HG02642 (cell line): ENCODE data around the gene ZNF318.

Experiments
- ATAC-seq: cut with Tn5 transposase; IDR thresholded peaks from one replicate; pipeline ENCODE4 v1.9.1; 2021; ENCODE audit warnings: mild to moderate bottlenecking; ENCODE audit not compliant: unreplicated experiment, poor library complexity

ZNF318 gene

DNA sequence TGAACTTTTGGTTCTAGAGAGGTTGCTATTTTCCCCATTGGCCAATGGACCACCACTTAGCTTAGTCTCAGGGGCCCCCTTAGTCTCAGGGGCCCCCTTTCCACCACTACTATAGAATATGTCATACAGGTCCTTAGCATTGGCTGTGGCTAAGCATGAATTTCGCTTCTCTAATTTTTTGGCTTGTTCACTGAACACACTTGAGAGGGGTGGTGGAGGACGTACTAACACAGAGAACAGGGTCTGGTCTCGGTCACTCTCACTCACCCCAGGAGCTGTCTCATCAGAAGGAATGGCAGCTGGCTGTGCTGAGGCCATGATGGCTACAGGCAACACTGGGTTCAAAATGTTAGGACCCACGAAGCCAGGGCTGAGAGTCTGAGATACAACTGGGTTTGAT lies 30.3 kb downstream of the ZNF318 start:
- peak; percentile 82 for ATAC-seq

DNA sequence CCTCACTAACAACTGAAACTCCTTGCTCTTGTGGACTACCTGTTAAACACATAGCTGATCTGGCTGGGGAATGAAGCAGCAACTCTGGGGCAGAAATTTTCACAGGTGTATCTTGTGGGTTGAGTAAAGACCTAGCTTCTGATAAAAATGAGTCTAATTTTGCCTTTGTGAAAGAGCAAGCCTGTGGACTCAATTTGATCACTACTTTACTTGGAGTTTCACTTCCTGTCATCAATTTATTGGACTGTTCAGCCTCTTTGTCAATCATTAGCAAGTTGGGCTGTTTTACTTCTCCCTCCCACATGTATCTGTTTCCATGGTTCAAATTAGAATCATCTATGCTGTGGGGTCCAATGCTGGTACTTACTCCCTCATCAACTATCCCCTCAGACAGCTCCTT lies 31.2 kb downstream of the ZNF318 start:
- peak; percentile 45 for ATAC-seq

DNA sequence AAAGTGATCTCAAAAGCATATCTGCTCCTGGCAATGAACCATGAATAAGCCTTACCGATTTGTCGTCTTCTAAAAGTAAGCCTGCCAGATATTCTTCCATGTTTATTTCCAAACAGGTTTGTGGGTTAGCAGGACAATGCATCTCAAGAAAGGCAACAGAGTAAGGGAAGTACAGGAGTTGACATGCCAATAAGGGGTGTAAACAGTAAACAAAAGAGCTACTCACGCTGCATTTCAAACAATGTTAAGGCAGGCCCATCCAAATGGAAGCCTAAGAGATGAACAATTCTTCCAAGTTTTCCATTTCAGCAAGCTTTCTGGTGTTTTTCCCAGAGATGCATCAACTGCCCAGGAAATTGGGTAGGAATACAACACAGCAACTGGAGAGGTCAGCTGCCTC lies 33.1 kb downstream of the ZNF318 start:
- ATAC-seq: no peak

DNA sequence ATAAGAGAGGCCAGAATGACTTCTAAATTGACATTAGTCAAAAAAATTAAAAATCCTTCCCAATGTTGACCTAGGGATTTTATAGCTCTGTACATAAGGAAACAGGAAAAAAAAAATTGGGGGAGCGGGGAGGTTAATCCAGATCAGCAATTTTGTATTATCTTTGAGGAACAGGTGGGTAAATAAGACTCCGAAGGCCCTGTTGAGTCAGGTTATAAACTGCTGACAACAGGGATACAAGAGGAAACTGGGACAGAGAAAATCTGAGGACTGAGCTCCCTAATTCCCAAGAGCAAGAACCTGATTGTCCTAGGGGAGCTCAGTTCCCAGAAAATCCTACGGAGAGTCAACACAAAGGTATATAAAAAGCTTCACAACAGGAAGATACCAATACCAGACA lies 34.0 kb downstream of the ZNF318 start:
- ATAC-seq: no peak

DNA sequence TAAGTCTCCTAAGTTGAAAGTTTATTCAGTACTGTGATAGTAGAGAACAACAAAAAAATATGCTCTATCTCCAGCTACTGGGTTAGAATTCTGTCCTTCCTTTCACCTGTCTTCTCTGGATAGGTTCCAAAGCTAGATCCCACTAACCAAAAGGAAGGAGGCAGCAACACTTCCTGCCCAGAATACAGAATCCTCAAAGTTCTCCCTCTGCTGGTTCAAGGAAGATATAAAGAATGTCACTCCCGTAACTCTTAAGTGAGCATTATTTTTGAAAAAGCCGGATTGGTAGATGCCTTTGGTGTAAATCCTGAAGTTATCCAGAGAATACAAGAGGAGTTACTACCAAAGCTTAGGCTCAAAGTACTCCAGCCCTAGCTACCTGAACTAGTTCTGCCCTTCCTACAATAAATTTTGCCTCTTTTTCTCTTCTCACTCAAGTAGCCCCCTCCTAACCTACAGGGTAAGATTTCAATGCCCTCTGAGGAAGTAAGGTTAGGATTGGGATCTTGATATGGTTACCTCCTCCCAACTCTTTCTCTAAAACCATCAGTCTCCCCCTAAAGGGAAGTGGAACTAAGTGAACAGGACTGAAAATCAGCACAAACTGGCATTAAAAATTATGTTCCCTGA lies 34.9 kb downstream of the ZNF318 start:
- no peak for ATAC-seq

DNA sequence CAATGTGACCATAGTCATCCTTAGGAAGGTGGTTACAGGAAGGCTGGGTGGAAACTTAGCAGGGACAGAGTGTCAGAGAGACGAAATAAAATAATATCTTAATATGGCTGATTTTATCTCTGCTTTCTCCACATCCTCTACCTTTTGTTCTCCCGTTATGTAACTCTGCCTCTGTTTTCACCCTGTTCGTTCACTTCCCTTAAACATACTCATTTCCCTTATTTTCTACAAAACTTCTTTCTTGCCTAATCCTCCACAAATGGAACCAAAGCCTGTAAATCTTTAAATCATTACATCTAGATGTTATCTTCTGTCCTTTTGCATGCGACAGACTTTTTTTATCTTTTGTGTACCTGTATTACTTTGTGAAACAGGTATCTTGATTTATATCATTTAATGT lies 37.6 kb downstream of the ZNF318 start:
- ATAC-seq: no peak

DNA sequence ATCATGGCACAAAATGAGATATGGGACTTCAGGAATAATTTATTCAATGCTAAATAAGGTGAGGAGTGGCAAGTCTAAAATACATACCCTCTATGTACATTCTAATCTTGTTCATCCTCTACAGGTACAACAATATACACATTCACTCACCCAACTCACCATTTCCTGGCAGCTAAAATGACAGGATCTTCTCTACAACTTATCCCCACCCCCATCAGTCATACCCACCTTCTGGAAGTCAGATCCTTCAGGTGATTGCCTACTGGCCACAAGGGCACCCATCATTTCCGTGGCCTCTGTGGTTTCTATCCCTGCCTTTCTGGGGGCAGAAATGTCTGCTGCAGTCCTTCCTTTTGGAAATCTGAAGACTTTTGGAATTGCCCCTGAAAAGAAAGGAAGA lies 38.0 kb downstream of the ZNF318 start:
- ATAC-seq: no peak

DNA sequence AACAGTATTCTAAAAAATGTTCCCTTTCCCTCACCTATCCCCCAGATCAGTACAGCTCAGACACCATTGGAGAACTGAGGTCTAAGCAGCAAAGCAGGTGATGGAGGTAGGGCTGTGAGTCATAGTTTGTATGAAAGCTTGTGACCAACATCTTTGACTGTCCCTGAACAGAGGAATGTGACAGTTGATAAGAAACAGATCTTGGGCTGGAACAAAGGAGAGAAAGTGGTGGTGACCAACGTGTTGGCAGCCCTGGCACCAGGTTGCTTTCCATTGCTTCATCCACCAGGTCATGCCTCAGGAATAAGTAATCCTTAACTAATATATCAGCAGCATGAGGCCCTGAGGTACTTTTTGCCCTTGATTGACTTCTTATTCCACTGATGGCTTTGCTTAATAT lies 40.9 kb downstream of the ZNF318 start:
- no peak for ATAC-seq

DNA sequence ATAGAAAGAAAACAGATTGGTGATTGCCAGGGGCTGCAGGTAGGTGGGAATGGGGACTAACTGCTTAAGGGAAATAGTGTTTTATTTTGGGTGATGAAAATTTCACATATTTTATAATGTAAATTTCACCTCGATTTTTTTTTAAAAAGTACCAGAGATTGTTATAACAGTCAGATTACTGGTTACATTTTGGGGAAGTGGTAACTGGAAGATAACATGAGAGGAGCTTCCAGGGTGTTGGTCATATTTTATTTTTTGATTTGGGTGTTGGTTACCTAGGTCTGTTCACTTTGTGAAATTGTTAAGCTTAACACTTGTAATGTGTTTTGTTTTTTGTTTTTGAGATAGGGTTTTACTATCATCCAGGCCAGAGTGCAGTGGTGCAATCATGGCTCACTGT lies 43.6 kb downstream of the ZNF318 start:
- no peak for ATAC-seq

DNA sequence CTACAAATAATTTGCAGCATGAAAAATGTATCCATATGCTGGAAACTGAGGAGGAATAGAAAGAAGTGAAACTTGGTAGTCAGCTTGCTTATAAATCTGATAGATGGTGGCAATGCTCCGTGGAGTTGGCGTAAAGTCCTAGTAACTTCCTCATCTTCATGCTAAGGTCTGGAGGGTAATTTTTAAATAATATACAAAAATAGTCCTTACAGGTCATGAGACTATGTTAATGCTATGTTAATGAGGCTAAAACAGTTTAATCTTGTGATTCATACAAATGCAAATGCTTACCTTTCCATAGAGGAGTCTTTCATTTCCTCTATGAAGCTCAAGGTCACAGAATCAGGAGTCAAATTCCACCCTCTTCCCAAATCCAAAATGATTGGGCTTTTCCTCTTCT lies 51.4 kb downstream of the ZNF318 start:
- ATAC-seq: no peak

DNA sequence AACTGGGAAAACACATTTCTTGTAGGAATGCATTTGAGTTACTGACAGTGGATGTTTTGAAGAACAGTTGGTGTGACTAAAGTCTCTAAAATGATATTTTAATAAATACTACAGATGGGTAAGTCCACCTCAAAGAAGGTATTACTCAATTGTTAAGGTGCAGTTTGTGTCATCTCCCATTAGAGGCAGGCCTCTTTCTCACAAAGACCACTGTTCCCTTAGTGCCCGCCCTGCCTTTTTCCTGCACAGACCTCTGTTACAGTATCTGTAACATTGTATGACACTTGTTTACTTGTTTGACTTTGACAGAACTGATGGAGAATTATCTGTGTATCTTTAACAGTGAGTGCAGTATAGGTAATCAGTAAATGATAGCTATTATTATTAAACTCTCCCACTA lies 55.6 kb downstream of the ZNF318 start:
- ATAC-seq: no peak

DNA sequence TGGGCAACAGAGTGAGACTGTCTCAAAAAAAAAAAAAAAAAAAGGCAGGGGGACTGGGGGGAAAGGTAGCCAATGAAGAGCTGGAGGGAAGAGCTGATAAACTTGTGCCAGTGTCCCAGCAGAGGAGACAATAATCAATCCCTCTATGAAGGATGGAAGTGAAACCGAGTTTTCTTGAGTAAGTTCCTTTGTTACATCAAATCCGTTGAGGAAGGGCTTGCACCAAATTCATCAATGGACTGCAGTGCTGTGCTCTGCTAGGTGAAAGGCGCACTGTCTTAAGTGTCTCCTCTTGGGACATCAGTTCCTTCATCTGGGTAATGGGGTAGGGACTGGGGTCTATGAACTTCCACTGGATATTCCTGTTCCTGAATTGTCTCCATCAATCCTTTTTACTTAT lies 57.8 kb downstream of the ZNF318 start:
- no peak for ATAC-seq

DNA sequence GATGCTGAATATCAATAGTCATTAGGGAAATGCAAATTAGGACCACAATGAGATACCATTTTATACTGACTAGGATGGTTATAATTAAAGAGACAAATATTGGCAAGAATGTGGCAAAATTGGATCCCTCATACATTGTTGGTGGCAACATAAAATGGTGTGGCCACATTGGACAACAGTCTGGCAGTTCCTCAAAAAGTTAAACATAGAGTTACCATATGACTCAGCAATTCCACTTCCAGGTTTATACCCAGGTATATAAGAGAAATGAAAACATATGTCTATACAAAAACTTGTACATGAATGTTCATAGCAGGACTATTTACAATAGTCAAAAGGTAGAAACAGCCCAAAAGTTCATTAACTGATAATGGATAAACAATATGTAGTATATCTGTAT lies 58.8 kb downstream of the ZNF318 start:
- ATAC-seq: no peak

DNA sequence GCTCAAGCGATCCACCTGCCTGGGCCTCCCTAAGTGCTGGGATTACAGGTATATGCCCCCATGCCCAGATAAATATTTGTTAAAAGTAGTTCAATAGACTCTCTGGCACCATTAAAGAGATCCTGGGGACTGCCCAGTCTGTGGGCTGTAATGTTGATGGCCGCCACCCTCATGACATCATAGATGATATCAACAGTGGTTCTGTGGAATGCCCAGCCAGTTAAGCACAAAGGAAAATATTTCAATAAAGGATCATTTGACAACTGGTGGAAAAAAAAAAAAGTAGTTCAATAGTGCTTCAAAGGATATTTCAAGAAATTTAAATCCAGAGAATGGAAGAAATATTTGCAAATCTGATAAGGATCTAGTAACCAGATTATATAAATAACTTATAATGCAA lies 59.3 kb downstream of the ZNF318 start:
- ATAC-seq: no peak

DNA sequence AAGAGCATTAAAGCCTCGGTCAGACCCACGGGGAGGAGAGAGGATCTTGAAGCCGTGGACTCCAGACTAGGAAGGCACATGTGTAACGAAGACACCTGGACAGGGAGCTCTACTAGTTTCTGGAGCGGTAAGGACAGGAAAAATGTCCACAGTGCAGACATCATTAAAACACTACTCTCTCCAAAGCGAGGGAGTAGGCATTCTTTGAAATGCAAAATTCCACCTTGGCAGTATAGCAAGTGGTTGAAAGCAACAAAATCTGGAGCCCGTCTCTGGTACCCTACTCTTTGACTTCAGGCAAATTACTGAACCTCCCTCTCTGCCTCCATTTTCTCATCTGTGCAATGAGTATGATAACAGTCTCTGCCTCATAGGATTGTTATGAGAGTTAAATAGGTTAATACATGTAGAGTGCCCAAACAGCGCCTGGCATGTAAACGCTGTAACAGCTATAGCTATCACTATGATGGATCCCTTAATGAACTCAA lies 60.4 kb downstream of the ZNF318 start:
- ATAC-seq: no peak

DNA sequence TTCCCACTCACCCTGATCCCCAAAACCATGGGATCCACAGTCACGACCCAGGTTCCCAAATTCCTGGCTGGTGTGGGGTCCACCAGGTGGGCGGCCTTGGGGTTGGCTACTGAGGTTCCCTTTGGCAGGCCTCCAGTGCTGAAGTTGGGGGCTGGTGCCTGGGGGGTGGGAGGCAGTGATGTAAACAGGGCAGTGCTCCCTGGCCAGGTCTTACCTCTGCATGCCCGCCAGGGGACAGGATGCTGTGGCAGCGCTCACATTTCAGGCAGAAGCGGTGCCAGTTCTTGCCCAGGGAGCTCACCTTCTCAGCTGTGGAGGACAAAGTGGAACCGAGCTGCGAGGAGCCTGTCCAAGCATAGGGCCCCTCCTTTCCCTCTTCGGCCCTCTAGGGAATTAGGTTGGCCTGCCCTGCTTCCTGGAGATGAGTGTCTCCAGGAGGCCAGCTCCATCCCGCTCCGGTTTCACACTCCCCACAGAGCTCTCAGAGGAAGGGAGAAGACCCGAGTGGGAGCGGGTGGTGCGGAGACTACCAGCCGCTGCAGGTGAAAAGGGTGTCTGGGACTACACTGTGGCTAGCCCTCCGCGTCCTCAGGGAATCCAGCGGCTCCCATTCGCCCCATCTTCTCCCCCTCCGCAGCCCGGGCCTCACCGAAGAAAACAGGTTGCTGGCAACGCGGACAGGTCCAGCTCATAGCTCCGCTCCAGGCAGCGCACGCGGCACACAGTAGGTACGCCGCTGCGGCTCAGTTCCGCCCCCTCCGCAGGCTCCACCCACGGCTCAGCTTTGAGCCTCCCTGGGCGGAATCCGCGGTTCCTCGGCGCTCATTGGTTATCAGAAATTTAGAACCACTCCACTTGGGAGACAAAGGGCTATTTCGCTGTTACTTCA lies 61.1 kb downstream of the ZNF318 start, which contains the start of gene CRIP3:
CRIP3 (minus strand) TSS at position 726 of the 889 bp plus-strand sequence; CDS start at position 692, 34 bp downstream.
- no peak for ATAC-seq

DNA sequence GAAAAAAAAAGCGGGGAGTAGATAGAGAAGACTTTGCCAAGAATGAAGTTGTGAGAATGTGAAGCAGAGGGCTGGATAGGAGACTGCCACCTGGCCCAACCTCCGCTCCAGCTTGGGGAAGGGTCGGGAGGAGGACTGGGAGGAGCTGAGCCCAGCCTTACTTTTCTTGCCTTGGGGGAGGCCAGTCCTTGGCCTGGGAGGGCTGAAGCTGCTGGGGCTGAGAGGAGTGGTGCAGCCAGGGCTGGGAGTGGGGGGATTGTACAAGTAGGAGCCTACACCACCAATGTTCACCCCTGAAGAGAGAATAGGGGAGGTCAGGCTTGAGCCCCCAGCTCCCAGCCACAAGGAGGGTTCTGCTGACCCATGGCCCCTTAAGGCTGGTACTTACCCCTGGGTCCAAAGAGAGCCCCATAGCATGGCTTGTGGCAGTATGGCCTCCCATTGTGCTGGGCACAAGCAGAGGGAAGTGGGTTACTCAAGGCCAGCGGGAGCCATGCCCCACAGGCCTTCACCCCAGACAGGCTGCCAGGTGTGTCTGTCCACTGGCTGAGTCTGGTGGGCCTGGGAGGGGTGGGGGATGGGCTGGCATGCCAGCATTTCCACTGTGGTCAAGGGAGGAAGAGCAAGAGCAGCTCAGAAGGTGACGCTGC lies 61.9 kb downstream of the ZNF318 start:
- ATAC-seq: no peak

DNA sequence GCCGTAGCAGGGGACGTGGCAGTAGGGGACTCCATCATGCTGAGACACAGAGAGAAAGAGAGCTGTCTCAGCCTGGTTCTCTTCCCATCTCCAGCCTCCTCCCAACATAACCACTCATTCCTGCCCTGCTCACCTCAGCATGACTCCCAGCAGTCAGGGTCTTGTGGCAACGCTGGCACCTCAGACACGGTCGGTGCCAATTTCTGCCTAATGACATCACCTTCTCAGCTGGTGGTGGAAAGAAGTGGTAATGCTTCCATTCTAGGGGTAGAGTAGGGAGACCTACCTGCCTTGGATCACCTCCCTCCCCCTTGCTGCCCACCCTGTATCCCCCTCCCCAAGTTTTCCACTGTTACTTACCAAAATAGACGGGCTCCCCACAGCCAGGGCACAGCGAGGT lies 63.4 kb downstream of the ZNF318 start:
- ATAC-seq: no peak

DNA sequence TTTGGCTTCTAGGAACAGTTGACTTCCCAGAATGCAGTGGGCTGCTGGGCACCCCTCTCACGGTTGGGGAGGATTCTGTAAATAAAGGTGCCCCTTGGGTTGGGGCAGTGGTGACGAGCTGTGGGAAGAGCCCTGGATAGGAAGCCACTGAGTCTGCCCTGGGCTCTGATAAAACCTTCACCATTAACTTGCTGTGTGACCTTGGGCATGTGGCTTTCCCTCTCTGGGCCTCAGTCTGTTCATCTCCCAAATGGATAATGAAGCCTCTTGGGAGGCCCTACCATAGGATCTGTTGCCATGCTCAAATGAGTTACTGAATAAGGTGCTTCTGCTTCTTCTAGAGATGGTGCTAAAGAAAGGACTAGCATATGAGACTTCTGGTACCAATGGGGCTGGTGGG lies 64.6 kb downstream of the ZNF318 start:
- no peak for ATAC-seq

DNA sequence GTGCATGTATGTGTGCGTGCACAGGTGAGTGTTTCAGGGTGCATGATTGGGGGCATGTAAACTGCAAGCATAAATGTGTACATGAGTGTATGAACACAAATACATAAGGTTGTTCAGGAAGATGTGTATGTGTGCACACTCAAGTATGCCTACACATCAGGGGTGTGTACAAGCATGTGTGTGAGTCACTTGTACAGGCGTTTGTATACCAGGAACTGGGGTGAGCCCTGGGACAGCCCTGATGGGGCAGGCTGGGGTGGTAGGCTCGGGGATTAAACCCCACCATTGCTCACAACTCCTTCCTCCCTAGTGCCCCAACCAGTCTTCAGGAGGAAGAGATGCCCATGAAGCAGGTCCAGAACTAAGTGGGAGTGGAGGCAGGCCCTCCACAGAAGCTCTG lies 65.1 kb downstream of the ZNF318 start:
- ATAC-seq: no peak

DNA sequence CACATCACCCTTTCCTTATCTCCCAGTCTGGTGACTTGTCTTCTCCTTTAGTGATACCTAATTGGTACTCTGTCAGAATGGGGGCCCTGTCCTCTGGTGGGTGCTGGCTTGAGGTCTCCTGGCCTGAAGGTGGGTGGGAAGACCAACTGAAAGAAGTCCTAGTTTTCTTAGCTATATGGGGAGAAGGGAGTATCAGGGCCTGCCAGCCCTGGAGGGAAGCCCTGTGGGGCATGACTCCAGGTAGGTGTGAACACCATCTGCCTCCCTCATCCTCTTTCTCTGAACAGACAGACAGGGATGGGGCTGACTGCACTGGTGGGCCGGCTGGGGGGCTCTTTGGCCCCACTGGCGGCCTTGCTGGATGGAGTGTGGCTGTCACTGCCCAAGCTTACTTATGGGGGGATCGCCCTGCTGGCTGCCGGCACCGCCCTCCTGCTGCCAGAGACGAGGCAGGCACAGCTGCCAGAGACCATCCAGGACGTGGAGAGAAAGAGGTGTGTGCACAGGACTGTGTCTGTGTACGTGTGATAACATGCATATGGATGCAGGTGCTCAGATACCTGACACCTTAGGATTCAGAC lies 65.6 kb downstream of the ZNF318 start:
- no peak for ATAC-seq
